Body of pancreas (tissue), 4 donors: Measurements from ENCODE around the gene RRAGD. TPM values are rescaled to one million over a fixed set of nuclear protein-coding genes. Genes with fewer than 3 reads are reported as not detected.

ENCODE experiments used
- ATAC-seq: fragments of 150-250 bp; one replicate; pipeline ENCODE4 v1.9.1; 2016
- DNase-seq, 4 donors: peaks; one replicate each; pipeline ENCODE4 v3.0.0-alpha.2; 2019
- H3K27ac ChIP-seq, 4 donors: fragments of 200-600 bp; sonication (generic); 1 replicate in 3 of 4; 2 replicates in 1 of 4; pipeline versions ENCODE4 v1.5.1 to v1.6.1; 2016 to 2019; ENCODE audit warnings: mild to moderate bottlenecking in 1 of 4, mixed read lengths in 1 of 4, moderate library complexity in 1 of 4
- H3K27me3 ChIP-seq, 2 donors: fragments of 200-600 bp; sonication (generic); one replicate each; pipeline ENCODE4 v1.6.0; 2016; ENCODE audit warnings: mild to moderate bottlenecking in 1 of 2
- H3K36me3 ChIP-seq, 2 donors: fragments of 200-600 bp; sonication (generic); replicated peaks in 1 of 2; 2 replicates each; pipeline ENCODE4 v1.5.1; 2016; ENCODE audit warnings: low read depth in 2 of 2; ENCODE audit not compliant: insufficient read depth in 1 of 2
- H3K4me1 ChIP-seq: fragments of 200-600 bp; sonication (generic); one replicate; pipeline ENCODE4 v1.6.0; 2016
- H3K4me3 ChIP-seq, 2 donors: fragments of 200-600 bp; sonication (generic); 1 replicate in 1 of 2; 2 replicates in 1 of 2; pipeline ENCODE4 v1.5.1; 2016 to 2019
- H3K9me3 ChIP-seq, 3 donors: fragments of 200-600 bp; sonication (generic); 1 replicate in 2 of 3; 2 replicates in 1 of 3; pipeline ENCODE4 v1.5.1; 2016
- POLR2A ChIP-seq, 3 donors: fragments of 450-650 bp; IDR thresholded peaks; one replicate each; pipeline ENCODE4 v1.6.1; 2016; ENCODE audit warnings: antibody characterized with exemption in 3 of 3, mild to moderate bottlenecking in 2 of 3
- WGBS, 2 donors: methylation state at CpG; one replicate each; pipeline ENCODE4 v1.1.5; 2017; 5-methylcytosine and 5-hydroxymethylcytosine counted together
- intact Hi-C: fragments of 100-400 bp; cut with DNase I; formaldehyde crosslinking; loops from one replicate; pipeline ENCODE4 v1.15.1; 2023
- total RNA-seq, 2 donors: library from RNA; depleted of rRNA; stranded (reverse); fragments of >200 nt; gene quantifications; one replicate each; pipeline ENCODE4 v1.1.0, GENCODE V29; 2016
- TF ChIP-seq, protein P1 (sequence below), 7 experiments: fragments of 450-650 bp in 4 of 7; fragments of 200-600 bp in 3 of 7; sonication (generic) in 3 of 7; IDR thresholded peaks; one replicate each; pipeline ENCODE4 v1.5.1; 2016 to 2019; ENCODE audit warnings: antibody characterized with exemption in 7 of 7

RRAGD gene
- total RNA-seq, 2 donors from 2014 or later, result 9.2 to 9.3 TPM

DNA sequence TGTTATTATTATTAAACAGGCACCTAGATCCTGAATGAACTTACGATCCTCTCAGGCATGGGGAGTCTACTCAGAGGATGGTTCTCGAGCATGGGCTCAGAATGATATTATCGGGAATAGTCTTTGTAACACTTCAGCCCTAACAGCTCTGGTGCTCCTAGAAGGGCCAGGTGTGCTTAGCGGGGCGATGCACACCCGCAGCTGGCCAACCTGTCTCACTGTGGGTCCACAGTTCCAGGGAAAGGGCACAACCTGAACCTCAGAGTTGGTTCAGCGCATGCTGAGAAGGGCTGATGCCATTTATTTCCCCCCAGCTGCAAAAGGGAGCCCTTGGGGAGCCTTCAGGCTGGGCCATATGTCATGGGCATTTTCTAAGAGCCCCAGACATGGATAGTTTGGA, 26.2 kb downstream of the RRAGD start:
- ATAC-seq (no peak), DNase-seq (no peak)
- intact Hi-C loops, result no loop called here
- H3K27me3 ChIP-seq, result no peaks in the 10 kb centered on the region
- TF ChIP-seq POLR2A (IDR thresholded peaks at IDR 0.05), result no peak
- TF ChIP-seq, protein P1, sequence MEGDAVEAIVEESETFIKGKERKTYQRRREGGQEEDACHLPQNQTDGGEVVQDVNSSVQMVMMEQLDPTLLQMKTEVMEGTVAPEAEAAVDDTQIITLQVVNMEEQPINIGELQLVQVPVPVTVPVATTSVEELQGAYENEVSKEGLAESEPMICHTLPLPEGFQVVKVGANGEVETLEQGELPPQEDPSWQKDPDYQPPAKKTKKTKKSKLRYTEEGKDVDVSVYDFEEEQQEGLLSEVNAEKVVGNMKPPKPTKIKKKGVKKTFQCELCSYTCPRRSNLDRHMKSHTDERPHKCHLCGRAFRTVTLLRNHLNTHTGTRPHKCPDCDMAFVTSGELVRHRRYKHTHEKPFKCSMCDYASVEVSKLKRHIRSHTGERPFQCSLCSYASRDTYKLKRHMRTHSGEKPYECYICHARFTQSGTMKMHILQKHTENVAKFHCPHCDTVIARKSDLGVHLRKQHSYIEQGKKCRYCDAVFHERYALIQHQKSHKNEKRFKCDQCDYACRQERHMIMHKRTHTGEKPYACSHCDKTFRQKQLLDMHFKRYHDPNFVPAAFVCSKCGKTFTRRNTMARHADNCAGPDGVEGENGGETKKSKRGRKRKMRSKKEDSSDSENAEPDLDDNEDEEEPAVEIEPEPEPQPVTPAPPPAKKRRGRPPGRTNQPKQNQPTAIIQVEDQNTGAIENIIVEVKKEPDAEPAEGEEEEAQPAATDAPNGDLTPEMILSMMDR (IDR thresholded peaks at IDR 0.05), result no peak
- no peaks in the 10 kb centered on the region for H3K36me3 ChIP-seq
- WGBS, 2 donors, result 94 to 100% methylated on average over 3 to 7 of the region's 7 CpGs
- no peaks in the 10 kb centered on the region for H3K9me3 ChIP-seq
- H3K4me3 ChIP-seq, result no peak overlapping the region
- no peaks in the 10 kb centered on the region for H3K4me1 ChIP-seq
- H3K27ac ChIP-seq, result no peak overlapping the region

DNA sequence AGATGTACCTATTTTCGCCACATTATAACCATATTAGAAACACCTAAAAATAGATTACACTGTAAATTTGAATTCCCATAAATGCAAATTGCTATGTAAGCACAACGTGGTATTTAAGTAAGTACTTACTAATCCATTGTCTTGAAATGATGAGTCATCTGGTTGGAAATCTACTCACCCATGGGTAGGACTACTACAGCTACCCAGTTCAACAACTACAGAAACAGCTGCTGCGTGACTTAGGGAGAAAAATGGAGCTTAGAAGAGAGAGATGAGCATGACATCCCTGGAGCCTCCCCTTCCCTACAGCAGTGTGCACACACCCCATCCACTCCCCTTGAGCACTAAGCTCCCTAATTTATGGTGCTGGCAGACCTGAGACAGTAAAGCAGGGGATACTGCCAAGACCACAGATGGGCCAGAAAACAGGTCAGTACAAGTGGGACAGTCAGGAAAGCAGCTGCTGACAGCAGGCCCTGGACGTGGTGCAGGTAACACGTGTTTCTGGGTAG, 26.9 kb downstream of the RRAGD start:
- intact Hi-C loops, result no loop called here
- Histone ChIP-seq H3K4me1 (no peaks in the 10 kb centered on the region), H3K27ac (no peak overlapping the region), H3K9me3 (no peaks in the 10 kb centered on the region), H3K36me3 (no peaks in the 10 kb centered on the region), H3K27me3 (no peaks in the 10 kb centered on the region), H3K4me3 (no peak overlapping the region)
- TF ChIP-seq, protein P1 (IDR thresholded peaks at IDR 0.05), result no peak
- TF ChIP-seq POLR2A (IDR thresholded peaks at IDR 0.05), result no peak
- DNase-seq (no peak), ATAC-seq (no peak)
- 79 to 81% methylated on average over 5 of the region's 5 CpGs for WGBS, 2 donors

DNA sequence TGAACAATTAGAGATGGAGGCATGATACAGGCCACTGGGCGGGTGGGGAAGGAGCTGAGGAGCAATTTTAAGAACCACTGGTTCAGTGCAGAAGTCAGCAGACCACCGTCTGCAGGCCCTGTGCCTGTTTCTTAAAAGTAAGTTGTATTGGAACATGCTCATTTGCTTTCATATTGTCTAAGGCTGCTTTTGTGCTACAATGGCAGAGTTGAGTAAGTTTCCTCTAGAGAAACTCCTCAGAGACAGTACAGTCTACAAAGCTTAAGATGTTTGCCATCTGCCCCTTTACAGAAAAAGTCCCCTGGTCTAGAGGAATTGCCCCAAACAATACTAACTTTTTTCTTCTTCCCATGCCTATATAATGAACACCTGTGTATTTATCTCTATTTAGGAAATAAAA, 31.0 kb downstream of the RRAGD start:
- no peaks in the 10 kb centered on the region for H3K27me3 ChIP-seq
- H3K4me3 ChIP-seq, result no peak overlapping the region
- H3K27ac ChIP-seq, result no peak overlapping the region
- no peaks in the 10 kb centered on the region for H3K9me3 ChIP-seq
- WGBS, 2 donors, result 86 to 91% methylated on average over 2 of the region's 2 CpGs
- ATAC-seq, result no peak
- intact Hi-C loops, result no loop called here
- peaks cover under 1% of the 10 kb centered on the region for H3K4me1 ChIP-seq
- no peaks in the 10 kb centered on the region for H3K36me3 ChIP-seq
- TF ChIP-seq, protein P1 (IDR thresholded peaks at IDR 0.05), result no peak
- no peak for TF ChIP-seq POLR2A (IDR thresholded peaks at IDR 0.05)
- no peak for DNase-seq

DNA sequence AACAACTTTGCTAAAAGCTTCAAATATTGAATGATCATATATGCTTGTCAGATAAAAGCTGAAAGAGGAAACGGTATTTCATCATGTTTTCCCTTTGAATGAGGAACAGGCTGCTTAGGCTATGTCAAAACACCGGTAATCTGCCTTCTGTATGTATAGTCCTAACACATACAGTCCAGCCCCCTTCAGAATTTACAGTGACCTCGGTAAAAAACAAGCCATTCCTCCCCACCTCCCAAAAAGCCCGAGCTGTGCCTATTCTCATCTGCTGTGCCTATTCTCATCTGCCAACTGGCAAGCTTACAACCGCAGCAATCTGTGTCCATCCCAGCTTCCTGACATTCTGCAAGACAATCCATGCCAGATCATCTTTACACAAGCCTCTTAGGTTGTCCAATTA, 32.8 kb downstream of the RRAGD start:
- intact Hi-C loops, result no loop called here
- Histone ChIP-seq H3K9me3 (no peaks in the 10 kb centered on the region), H3K4me3 (no peak overlapping the region), H3K4me1 (peaks cover 10% of the 10 kb centered on the region), H3K36me3 (no peaks in the 10 kb centered on the region), H3K27me3 (no peaks in the 10 kb centered on the region), H3K27ac (no peak overlapping the region)
- no peak for DNase-seq
- TF ChIP-seq, protein P1 (IDR thresholded peaks at IDR 0.05), result no peak
- no peak for TF ChIP-seq POLR2A (IDR thresholded peaks at IDR 0.05)
- WGBS, 2 donors, result 64 to 68% methylated on average over 5 of the region's 5 CpGs
- no peak for ATAC-seq

DNA sequence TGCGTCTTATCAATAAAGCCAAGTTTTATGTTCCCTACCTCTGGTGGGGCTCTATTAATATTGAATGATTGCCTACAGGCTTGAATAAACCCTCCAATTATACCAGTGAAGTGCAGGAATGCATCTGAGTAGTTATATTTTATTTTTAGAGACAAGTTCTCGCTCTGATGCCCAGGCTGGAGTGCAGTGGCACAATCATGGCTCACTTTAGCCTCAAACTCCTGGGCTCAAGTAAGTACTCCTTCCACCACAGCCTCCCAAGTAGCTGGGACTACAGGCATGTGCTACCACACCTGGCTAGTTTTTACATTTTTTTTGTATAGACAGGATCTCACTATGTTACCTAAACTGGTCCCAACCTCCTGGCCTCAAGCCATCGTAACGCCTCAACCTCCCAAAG, 33.4 kb downstream of the RRAGD start:
- Histone ChIP-seq H3K27ac (no peak overlapping the region), H3K36me3 (no peaks in the 10 kb centered on the region), H3K4me1 (peaks cover 10% of the 10 kb centered on the region), H3K4me3 (no peak overlapping the region), H3K9me3 (no peaks in the 10 kb centered on the region), H3K27me3 (no peaks in the 10 kb centered on the region)
- DNase-seq (no peak), ATAC-seq (no peak)
- TF ChIP-seq, protein P1 (IDR thresholded peaks at IDR 0.05), result no peak
- no peak for TF ChIP-seq POLR2A (IDR thresholded peaks at IDR 0.05)
- 90 to 98% methylated on average over 4 of the region's 4 CpGs for WGBS, 2 donors
- intact Hi-C loops, result no loop called here
